HepG2 (cell line): ENCODE results near the gene SARS2. TPM values are rescaled to one million over a fixed set of nuclear protein-coding genes. Genes with fewer than 3 reads are reported as not detected.

ENCODE experiments used
- DPF2 ChIP-seq: sonication (generic); formaldehyde crosslinking; IDR thresholded peaks from 2 replicates; pipeline ENCODE4 v1.4.0; 2020; ENCODE audit warnings: mild to moderate bottlenecking, low read depth, missing genetic modification reagents, borderline replicate concordance
- ELF4 ChIP-seq: sonication (generic); formaldehyde crosslinking; IDR thresholded peaks from 2 replicates; pipeline ENCODE4 v1.5.0; 2020; ENCODE audit warnings: missing genetic modification reagents, mild to moderate bottlenecking, moderate library complexity, borderline replicate concordance
- FOXA3 ChIP-seq: IDR thresholded peaks from 2 replicates; pipeline ENCODE4 v1.6.1; 2016; ENCODE audit warnings: missing genetic modification reagents, missing compliant biosample characterization
- HNRNPUL1 ChIP-seq: fragments of 200-400 bp; formaldehyde crosslinking; IDR thresholded peaks from 2 replicates; pipeline ENCODE4 v1.6.1; 2017; ENCODE audit warnings: low read depth, mild to moderate bottlenecking, low read length, moderate library complexity
- SRSF9 ChIP-seq: fragments of 200-400 bp; formaldehyde crosslinking; IDR thresholded peaks from 2 replicates; pipeline ENCODE4 v1.6.1; 2018; ENCODE audit warnings: borderline replicate concordance, mild to moderate bottlenecking, low read depth, low read length; ENCODE audit not compliant: insufficient read depth, poor library complexity, severe bottlenecking
- TRIM24 ChIP-seq: sonication (generic); formaldehyde crosslinking; IDR thresholded peaks from 2 replicates; pipeline ENCODE4 v1.8.0; 2022; ENCODE audit warnings: mild to moderate bottlenecking, missing genetic modification reagents
- ZFX ChIP-seq: sonication (generic); formaldehyde crosslinking; IDR thresholded peaks from 2 replicates; pipeline ENCODE4 v1.4.0; 2020; ENCODE audit warnings: mild to moderate bottlenecking, low read depth, missing genetic modification reagents, moderate library complexity
- ZNF30 ChIP-seq: sonication (generic); formaldehyde crosslinking; IDR thresholded peaks from 2 replicates; pipeline ENCODE4 v1.5.0; 2020; ENCODE audit warnings: mild to moderate bottlenecking, missing genetic modification reagents
- ZNF33A ChIP-seq: sonication (generic); formaldehyde crosslinking; IDR thresholded peaks from 2 replicates; pipeline ENCODE4 v1.5.1; 2020; ENCODE audit warnings: missing genetic modification reagents, mild to moderate bottlenecking, moderate library complexity, borderline replicate concordance
- ZNF660 ChIP-seq: sonication (generic); formaldehyde crosslinking; IDR thresholded peaks from 2 replicates; pipeline ENCODE4 v1.5.1; 2020; ENCODE audit warnings: mild to moderate bottlenecking, low read depth, missing genetic modification reagents, borderline replicate concordance
- ZNF672 ChIP-seq: sonication (generic); formaldehyde crosslinking; IDR thresholded peaks from 2 replicates; pipeline ENCODE4 v1.8.1; 2022; ENCODE audit warnings: missing genetic modification reagents
- ZNF775 ChIP-seq: sonication (generic); formaldehyde crosslinking; IDR thresholded peaks from 2 replicates; pipeline ENCODE4 v1.4.0; 2020; ENCODE audit warnings: missing genetic modification reagents, mild to moderate bottlenecking, moderate library complexity, borderline replicate concordance
- polyA plus RNA-seq, 8 experiments: library from polyadenylated mRNA; depleted of rRNA in 3 of 8; stranded (reverse) in 7 of 8; unstranded in 1 of 8; fragments of >200 nt; fragmentation: Illumina TruSeq in 4 of 8; extraction: Trizol in 4 of 8; gene quantifications; 2 replicates each; pipeline versions ENCODE4 v1.2.1 to v1.2.3, GENCODE V29; 2011 to 2016; ENCODE audit warnings: low read depth in 4 of 8, missing spikeins in 1 of 8, mixed read lengths in 1 of 8; ENCODE audit not compliant: insufficient read depth in 1 of 8
- total RNA-seq, 5 experiments: library from RNA; depleted of rRNA; stranded (reverse); fragments of >200 nt; fragmentation: Illumina TruSeq; extraction: Trizol; gene quantifications; 2 replicates each; pipeline ENCODE4 v1.2.3, GENCODE V29; 2016; ENCODE audit warnings: low read depth in 1 of 5
- TF ChIP-seq, protein P1 (sequence below): IDR thresholded peaks from 2 replicates; pipeline ENCODE4 v1.6.1; 2016; ENCODE audit warnings: missing compliant biosample characterization, missing genetic modification reagents, borderline replicate concordance
- TF ChIP-seq, protein P2 (sequence below): sonication (generic); formaldehyde crosslinking; IDR thresholded peaks from 2 replicates; pipeline ENCODE4 v1.8.0; 2023; ENCODE audit warnings: mild to moderate bottlenecking, missing genetic modification reagents
- TF ChIP-seq, protein P3 (sequence below): sonication (generic); formaldehyde crosslinking; IDR thresholded peaks from 2 replicates; pipeline ENCODE4 v1.9.0; 2021; ENCODE audit warnings: missing genetic modification reagents, mild to moderate bottlenecking, borderline replicate concordance
- TF ChIP-seq, protein P4 (sequence below): sonication (generic); formaldehyde crosslinking; IDR thresholded peaks from 2 replicates; pipeline ENCODE4; 2020; ENCODE audit warnings: missing genetic modification reagents, mild to moderate bottlenecking, borderline replicate concordance
- TF ChIP-seq, protein P5 (sequence below): sonication (generic); formaldehyde crosslinking; IDR thresholded peaks from 2 replicates; pipeline ENCODE4 v1.8.0; 2022; ENCODE audit warnings: mild to moderate bottlenecking, missing genetic modification reagents
- TF ChIP-seq, protein P6 (sequence below): sonication (generic); formaldehyde crosslinking; IDR thresholded peaks from 2 replicates; pipeline ENCODE4 v1.4.0; 2020; ENCODE audit warnings: mild to moderate bottlenecking, missing genetic modification reagents, borderline replicate concordance

SARS2 gene
- total and polyA plus RNA-seq, 2 of the 13 experiments (the other 11 are each of a cell fraction or from before 2014, with no cell fraction given): 40.0 to 48.6 TPM

DNA sequence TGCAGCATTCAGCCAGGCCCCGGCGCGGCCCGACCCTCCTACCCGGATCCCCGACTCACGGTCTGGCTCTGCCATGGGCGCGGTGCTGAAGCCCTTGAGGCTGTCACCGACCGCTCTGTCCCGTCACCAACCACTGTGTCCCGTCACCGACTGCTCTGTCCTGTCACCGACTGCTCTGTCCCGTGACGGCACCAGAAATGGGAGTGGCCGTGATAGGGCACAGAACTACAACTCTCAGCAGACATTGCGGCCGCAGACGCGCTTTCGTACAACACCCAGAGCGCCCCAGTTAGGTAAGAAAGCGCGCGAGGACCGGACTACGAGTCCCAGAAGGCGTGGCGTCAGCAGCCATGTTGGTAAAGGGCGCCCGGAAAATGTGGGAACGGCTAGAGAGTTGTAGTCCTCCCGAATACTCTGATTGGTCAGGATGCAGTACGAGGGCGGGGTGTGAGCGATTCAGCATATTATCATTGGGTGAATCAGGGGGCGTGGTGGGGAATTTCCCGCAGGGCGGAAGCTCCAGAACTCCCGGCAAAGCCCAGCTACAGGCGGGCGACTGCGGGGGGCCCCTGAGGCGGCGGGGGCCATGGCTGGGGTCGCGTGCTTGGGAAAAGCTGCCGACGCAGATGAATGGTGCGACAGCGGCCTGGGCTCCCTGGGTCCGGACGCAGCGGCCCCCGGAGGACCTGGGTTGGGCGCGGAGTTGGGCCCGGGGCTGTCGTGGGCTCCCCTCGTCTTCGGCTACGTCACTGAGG, 30.9 kb downstream of the SARS2 start, which contains the start of the genes NFKBIB and SIRT2 (continued):
- TF ChIP-seq ELF4 (CRISPR knock-in tag): peak; percentile 88; the same call in 1 of the 2 replicates
- TF ChIP-seq ZNF33A (CRISPR knock-in tag): 0 out of 2 replicates have a peak, but pooled peaks have one; percentile 35
- TF ChIP-seq, protein P1, sequence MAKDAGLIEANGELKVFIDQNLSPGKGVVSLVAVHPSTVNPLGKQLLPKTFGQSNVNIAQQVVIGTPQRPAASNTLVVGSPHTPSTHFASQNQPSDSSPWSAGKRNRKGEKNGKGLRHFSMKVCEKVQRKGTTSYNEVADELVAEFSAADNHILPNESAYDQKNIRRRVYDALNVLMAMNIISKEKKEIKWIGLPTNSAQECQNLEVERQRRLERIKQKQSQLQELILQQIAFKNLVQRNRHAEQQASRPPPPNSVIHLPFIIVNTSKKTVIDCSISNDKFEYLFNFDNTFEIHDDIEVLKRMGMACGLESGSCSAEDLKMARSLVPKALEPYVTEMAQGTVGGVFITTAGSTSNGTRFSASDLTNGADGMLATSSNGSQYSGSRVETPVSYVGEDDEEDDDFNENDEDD (CRISPR knock-in tag): peak; percentile 79; the same call in 1 of the 2 replicates
- no peak for TF ChIP-seq ZNF775 (CRISPR knock-in tag)
- TF ChIP-seq ZNF672 (CRISPR knock-in tag): no peak
- TF ChIP-seq SRSF9: no peak
- TF ChIP-seq ZFX (CRISPR knock-in tag): peak; percentile 85
- TF ChIP-seq HNRNPUL1: no peak
- no peak for TF ChIP-seq ZNF660
- TF ChIP-seq, protein P2, sequence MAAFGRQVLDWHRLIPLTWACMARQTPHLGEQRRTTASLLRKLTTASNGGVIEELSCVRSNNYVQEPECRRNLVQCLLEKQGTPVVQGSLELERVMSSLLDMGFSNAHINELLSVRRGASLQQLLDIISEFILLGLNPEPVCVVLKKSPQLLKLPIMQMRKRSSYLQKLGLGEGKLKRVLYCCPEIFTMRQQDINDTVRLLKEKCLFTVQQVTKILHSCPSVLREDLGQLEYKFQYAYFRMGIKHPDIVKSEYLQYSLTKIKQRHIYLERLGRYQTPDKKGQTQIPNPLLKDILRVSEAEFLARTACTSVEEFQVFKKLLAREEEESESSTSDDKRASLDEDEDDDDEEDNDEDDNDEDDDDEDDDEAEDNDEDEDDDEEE (CRISPR knock-in tag): no peak
- TF ChIP-seq, protein P3, sequence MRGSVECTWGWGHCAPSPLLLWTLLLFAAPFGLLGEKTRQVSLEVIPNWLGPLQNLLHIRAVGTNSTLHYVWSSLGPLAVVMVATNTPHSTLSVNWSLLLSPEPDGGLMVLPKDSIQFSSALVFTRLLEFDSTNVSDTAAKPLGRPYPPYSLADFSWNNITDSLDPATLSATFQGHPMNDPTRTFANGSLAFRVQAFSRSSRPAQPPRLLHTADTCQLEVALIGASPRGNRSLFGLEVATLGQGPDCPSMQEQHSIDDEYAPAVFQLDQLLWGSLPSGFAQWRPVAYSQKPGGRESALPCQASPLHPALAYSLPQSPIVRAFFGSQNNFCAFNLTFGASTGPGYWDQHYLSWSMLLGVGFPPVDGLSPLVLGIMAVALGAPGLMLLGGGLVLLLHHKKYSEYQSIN (CRISPR knock-in tag): no peak
- TF ChIP-seq ZNF30 (CRISPR knock-in tag): no peak
- TF ChIP-seq, protein P4, sequence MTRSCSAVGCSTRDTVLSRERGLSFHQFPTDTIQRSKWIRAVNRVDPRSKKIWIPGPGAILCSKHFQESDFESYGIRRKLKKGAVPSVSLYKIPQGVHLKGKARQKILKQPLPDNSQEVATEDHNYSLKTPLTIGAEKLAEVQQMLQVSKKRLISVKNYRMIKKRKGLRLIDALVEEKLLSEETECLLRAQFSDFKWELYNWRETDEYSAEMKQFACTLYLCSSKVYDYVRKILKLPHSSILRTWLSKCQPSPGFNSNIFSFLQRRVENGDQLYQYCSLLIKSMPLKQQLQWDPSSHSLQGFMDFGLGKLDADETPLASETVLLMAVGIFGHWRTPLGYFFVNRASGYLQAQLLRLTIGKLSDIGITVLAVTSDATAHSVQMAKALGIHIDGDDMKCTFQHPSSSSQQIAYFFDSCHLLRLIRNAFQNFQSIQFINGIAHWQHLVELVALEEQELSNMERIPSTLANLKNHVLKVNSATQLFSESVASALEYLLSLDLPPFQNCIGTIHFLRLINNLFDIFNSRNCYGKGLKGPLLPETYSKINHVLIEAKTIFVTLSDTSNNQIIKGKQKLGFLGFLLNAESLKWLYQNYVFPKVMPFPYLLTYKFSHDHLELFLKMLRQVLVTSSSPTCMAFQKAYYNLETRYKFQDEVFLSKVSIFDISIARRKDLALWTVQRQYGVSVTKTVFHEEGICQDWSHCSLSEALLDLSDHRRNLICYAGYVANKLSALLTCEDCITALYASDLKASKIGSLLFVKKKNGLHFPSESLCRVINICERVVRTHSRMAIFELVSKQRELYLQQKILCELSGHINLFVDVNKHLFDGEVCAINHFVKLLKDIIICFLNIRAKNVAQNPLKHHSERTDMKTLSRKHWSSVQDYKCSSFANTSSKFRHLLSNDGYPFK: peak; percentile 79; the same call in 1 of the 2 replicates
- no peak for TF ChIP-seq DPF2 (CRISPR knock-in tag)
- peak; percentile 62 for TF ChIP-seq FOXA3 (CRISPR knock-in tag)
- TF ChIP-seq, protein P5, sequence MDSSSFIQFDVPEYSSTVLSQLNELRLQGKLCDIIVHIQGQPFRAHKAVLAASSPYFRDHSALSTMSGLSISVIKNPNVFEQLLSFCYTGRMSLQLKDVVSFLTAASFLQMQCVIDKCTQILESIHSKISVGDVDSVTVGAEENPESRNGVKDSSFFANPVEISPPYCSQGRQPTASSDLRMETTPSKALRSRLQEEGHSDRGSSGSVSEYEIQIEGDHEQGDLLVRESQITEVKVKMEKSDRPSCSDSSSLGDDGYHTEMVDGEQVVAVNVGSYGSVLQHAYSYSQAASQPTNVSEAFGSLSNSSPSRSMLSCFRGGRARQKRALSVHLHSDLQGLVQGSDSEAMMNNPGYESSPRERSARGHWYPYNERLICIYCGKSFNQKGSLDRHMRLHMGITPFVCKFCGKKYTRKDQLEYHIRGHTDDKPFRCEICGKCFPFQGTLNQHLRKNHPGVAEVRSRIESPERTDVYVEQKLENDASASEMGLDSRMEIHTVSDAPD (CRISPR knock-in tag): no peak
- no peak for TF ChIP-seq TRIM24 (CRISPR knock-in tag)
- TF ChIP-seq, protein P6, sequence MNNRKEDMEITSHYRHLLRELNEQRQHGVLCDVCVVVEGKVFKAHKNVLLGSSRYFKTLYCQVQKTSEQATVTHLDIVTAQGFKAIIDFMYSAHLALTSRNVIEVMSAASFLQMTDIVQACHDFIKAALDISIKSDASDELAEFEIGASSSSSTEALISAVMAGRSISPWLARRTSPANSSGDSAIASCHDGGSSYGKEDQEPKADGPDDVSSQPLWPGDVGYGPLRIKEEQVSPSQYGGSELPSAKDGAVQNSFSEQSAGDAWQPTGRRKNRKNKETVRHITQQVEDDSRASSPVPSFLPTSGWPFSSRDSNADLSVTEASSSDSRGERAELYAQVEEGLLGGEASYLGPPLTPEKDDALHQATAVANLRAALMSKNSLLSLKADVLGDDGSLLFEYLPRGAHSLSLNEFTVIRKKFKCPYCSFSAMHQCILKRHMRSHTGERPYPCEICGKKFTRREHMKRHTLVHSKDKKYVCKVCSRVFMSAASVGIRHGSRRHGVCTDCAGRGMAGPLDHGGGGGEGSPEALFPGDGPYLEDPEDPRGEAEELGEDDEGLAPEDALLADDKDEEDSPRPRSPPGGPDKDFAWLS (CRISPR knock-in tag): 0 out of 2 replicates have a peak, but pooled peaks have one; percentile 36
